ENCODE data around the gene MAP3K7.

Gene MAP3K7

DNA sequence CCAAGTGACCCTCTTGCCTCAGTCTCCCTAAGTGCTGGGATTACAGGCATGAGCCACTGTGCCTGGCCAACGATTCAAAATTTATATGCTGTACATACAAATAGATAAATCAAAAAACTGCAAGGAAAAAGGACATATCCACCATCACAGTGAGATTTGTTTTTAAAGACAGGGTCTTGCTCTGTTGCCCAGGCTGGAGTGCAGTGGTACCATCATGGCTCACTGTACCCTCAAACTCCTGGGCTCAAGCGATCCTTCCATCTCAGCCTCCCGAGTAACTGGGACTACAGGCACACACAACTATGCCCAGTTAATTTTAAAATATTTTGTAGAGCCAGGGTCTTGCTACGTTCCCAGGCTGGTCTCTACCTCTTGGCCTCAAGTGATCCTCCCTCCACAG, 61.5 kb downstream of the MAP3K7 start:
- no peak for DNase-seq

DNA sequence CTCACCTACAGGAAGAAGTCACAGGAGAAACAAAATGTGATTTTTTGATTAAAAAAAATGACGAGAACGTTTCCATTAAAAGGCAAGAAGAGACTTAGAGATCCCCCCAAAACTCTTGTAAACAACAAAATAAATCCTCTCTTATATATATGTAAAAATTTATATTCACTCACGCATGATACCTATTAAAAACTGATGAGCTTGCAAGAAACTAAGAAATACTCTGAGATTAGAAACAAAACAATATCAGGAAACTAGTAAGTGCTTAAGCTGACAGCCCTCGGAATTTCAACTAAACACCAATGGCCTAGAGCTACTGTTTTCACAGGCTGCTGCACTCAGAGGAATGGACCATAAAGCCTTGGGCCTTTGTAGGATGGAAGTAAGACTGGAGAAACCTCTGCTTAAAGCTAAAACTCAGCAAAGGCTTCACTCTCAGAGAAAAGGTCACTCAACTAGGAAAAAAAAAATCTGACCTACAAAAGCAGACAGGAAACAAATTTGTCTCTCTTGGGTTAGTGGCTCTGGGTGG, 63.0 kb downstream of the MAP3K7 start:
- DNase-seq: no peak

- DNase-seq: no peak
Observed at GRCh38 chr6:90521955-90522354, 64.9 kb downstream of the MAP3K7 start.

DNA sequence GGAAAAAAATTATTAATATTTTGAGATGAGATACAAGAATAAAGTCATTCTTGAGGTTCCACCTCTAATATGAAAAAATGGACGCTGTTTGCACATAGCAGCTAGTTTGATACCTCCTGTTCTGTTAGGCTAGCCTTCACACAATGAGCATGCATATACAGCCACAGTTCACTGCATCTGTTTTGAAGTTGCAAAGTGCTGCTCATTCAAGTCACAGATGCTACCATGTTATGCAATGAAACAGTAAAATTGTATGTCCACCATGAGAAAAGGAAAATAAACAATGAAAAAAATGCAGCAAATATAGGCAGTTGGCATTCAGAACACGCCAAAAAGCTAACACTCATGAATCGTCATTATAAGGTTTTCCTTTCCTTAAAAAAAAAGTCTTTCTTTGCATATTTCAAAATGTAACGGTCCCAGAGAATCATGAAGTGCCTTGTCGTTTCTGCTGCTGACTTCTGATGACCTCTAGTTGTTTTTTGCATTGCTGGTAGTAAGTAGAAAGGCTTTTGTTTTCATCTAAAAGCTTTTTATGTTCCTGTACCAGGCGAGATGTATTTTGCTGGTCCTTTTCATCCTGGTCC, 70.7 kb downstream of the MAP3K7 start:
- no peak for DNase-seq

GRCh38 chr6:90514496-90514895, 72.4 kb downstream of the MAP3K7 start:
- no peak for DNase-seq

DNA sequence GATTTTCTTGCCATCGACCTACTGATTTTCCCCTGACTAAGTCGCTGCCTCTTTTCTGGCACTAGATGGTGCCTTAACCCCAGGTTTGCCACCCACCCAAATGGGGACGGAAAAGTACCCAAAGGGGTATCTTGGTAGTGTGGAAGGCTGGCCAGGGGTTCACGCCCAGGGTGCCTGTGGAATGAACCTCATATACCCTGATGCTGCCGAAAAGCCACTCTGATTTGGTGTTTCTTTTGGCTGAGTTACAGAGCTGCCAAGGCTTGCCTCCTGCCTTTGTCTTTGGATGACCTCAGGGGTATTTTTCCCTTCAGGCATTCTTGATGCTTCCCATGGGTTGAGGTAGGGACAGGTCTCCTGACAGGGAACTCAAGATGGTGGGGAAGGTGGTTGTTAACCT, 78.1 kb downstream of the MAP3K7 start:
- DNase-seq: no peak

GRCh38 chr6:90502866-90503407, 83.9 kb downstream of the MAP3K7 start:
- DNase-seq: peak; percentile 9

GRCh38 chr6:90502381-90502780, 84.5 kb downstream of the MAP3K7 start:
- DNase-seq: no peak

DNA sequence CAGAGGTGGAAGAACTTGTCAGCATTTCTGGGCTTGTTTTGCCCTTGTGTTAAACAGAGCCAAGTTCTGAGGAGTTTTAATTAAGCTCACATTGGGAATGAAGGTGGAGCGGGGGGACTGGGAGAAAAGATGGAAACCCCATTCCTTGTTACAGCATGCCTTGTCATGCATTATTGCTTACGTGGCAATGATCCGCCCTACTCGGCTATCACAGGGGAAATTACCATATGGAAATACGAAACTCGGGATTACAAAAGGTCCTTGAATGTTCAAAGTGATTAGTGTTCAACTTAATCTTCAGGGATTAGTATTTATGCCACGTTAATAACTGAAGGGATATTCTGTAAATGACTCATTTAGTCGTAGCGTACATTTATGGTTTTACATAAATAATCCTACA, 86.4 kb downstream of the MAP3K7 start:
- no peak for DNase-seq

- no peak for DNase-seq
Observed at GRCh38 chr6:90497411-90497810, 89.5 kb downstream of the MAP3K7 start.

GRCh38 chr6:90496258-90497016, 90.4 kb downstream of the MAP3K7 start:
- DNase-seq: no peak

GRCh38 chr6:90495216-90495817, 91.6 kb downstream of the MAP3K7 start:
- DNase-seq: no peak

GRCh38 chr6:90494067-90494780, 92.6 kb downstream of the MAP3K7 start:
- DNase-seq: no peak

DNA sequence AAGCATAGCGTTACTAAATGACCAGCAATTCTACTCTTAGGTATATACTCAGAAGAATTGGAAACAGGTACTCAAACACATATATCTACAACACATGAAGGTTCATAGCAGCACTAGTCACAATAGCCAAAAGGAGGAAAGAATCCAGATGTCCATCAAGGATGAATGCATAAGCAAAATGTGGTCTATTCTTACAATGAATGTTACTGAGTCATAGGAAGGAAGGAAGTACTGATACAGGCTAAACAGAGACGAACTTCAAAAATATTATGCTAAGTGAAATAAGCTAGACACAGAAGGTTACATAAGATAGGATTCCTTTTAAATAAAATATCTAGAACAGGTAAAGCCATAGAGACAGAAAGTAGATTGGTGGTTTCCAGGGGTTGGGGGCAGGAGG, 93.5 kb downstream of the MAP3K7 start:
- DNase-seq: peak; percentile 25

DNA sequence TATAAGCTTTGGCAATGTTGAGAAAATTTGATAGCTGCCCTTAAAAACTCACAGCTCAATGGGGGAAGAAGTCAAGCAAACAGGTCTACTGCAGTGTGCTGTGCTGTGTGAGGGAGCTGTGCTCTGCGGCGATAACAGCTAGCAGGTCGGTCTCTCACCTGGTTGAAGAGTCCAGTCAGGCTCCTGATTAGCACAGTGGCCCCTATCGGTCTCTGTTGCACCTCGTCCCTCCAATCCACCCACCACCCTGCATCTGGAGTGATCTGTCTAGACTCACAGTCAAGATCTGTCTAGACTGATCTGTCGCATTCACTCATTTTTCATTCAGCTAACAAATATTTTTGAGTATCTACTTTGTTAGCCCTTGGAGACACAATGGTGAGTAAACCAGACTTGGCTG, 94.1 kb downstream of the MAP3K7 start:
- no peak for DNase-seq

- no peak for DNase-seq
Observed at GRCh38 chr6:90492369-90492768, 94.5 kb downstream of the MAP3K7 start.

GRCh38 chr6:90490030-90490716, 96.7 kb downstream of the MAP3K7 start:
- DNase-seq: no peak

DNA sequence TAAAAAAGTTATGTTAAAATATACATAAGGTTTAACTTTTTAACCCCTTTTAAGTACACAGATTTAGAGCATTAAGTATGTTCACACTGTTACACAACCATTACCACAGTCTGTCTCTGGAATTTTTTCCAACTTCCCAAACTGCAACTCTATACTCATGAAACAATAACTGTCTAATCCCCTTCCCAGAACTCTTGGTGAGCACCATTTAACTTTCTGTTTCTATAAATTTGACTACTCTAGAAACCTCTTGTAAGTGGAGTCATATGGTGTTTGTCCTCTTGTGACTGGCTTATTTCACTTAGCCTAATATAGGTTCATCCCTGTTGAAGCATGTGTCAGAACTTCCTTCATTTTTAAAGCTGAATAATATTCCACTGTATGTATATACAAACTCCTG, 98.1 kb downstream of the MAP3K7 start:
- DNase-seq: no peak

- no peak for DNase-seq
Observed at GRCh38 chr6:90485635-90486277, 101.1 kb downstream of the MAP3K7 start.

DNA sequence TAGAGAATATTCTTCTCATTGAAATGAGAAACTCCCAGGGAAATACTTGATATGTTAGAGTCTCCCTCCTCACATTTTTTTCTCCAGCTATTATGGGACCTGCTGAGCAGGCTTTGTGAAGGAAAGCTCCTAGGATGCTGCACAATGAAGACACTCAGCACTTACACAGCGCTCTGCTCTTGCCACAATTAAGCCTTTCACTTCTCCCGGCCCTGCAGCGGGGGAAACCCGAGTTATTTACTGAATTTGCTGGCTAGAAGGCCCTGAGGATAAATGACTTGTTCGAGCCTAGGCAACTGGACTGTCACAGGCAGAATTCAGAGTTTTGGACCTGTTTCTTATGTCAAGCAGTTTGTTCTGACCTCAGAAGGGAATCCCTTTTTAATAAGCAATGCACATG, 102.0 kb downstream of the MAP3K7 start:
- no peak for DNase-seq

DNA sequence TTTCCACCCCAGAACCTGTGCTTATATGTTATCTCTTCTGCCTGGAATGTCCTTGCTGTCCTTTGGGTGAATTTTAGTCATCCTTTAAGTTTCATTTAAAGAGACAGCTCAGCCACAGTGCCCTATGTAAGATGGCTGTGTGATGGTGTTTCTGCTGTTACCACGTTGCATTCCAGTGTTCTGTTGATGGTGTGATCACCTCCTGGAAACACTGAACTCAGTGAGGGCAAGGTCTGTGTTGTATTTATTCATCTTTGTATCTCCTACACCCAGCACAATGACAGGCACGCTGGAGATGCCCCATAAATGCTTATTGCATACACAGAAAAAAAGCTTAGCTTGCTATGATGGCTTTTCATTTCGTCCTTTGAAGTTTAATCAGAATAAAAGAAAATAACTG, 102.5 kb downstream of the MAP3K7 start:
- DNase-seq: no peak

DNA sequence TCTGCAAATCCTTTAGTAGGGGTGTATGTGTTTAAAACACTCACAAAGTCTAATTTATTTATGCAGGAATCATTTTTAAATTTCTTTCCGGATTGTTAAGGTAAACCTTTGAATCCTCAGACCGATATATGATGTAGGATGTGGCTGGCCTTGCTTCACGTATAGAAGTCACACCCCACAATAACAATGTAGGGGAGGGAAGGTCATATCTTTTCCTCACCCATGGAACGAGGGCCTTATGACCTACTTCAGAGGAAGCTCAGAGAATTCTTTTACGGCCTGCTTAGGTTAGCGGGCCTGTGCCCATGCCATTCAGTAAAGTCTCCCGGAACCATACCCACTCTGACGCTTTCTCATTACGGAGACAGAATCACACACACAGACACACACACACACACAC, 102.9 kb downstream of the MAP3K7 start:
- DNase-seq: no peak
